ENCODE data around the gene KRTAP4-12.

- TF ChIP-seq POLR2A (IDR thresholded peaks at IDR 0.05; ENCODE audit: low read depth, low read length) (no peak), POLR2AphosphoS5 (IDR thresholded peaks at IDR 0.05; ENCODE audit: low read depth, low read length) (no peak), PAX5 (IDR thresholded peaks at IDR 0.05; ENCODE audit: insufficient read depth, low read length, severe bottlenecking) (no peak)
Measured at GRCh38 chr17:41098042-41098441, 25.9 kb downstream of the KRTAP4-12 start, which contains the start of gene KRTAP4-8.
